H1 (cell line): ENCODE measurements around the gene ZNF639. TPM values are rescaled to one million over a fixed set of nuclear protein-coding genes. Genes with fewer than 3 reads are reported as not detected.

Source experiments
- CHD7 ChIP-seq: fragments of 300-600 bp; sonication (generic); IDR thresholded peaks from 2 replicates; pipeline ENCODE4 v1.7.1; 2012; ENCODE audit warnings: low read length, moderate library complexity, mild to moderate bottlenecking, inconsistent platforms; ENCODE audit not compliant: insufficient replicate concordance
- GTF2F1 ChIP-seq: IDR thresholded peaks from 2 replicates; pipeline ENCODE4 v1.6.1; 2012; ENCODE audit warnings: low read depth, low read length, improper control_type of control experiment, borderline replicate concordance
- SRF ChIP-seq: IDR thresholded peaks from 2 replicates; pipeline ENCODE4 v1.6.1; 2011; ENCODE audit warnings: mild to moderate bottlenecking, low read depth, low read length, moderate library complexity
- SUZ12 ChIP-seq: fragments of 200-600 bp; sonication (generic); IDR thresholded peaks from 2 replicates; pipeline ENCODE4 v1.6.1; 2012; ENCODE audit warnings: mild to moderate bottlenecking, inconsistent platforms, low read length, moderate library complexity, mixed read lengths
- TEAD4 ChIP-seq: IDR thresholded peaks from 2 replicates; pipeline ENCODE4 v1.6.1; 2012; ENCODE audit warnings: low read depth, low read length, inconsistent platforms, mixed read lengths
- YY1 ChIP-seq: IDR thresholded peaks from 2 replicates; pipeline ENCODE4 v1.6.1; 2011; ENCODE audit warnings: low read depth, mild to moderate bottlenecking, low read length
- polyA plus RNA-seq, 7 experiments: library from polyadenylated mRNA; depleted of rRNA in 3 of 7; stranded (reverse) in 5 of 7; unstranded in 2 of 7; fragments of >200 nt in 5 of 7; fragments of 200-250 nt in 2 of 7; gene quantifications; 1 replicate in 5 of 7; 2 replicates in 1 of 7; 4 replicates in 1 of 7; pipeline versions ENCODE4 v1.2.1 to v1.2.3, GENCODE V29; 2011 to 2013; ENCODE audit warnings: missing spikeins in 2 of 7, mixed read lengths in 2 of 7
- total RNA-seq: library from RNA; stranded (reverse); fragmentation: NEBNext Ultra II Directional; extraction: Animal tissue kit (Norgen Biotek cat#: 25700); gene quantifications from 2 replicates; pipeline ENCODE4 v1.2.1, GENCODE V29; 2021

The ZNF639 gene
- total and polyA plus RNA-seq, 2 of the 8 experiments (the other 6 are each of a cell fraction or from before 2014, with no cell fraction given): 9.1 to 41.4 TPM

DNA sequence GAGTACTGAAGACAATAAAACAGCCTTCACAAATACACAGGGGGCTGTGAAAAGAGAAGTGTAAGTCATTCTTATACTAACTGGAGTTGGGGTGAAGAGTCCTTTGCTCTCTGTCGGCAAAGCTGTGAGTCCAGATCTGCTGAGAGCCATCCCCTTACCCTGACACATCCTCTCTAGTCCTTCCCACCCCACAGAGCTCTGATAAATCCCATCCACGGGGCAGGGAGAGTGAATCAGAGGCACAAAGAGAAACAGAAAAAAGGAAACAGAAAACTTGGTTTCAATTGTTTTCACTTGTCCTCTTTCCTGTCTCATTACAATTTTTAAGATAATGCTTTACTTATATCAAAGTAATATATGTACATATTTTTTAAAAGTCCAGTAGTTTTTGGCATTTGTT lies 18.2 kb upstream of the ZNF639 start (continued):
- TF ChIP-seq SUZ12 (no peak), SRF (no peak), GTF2F1 (no peak), YY1 (no peak), TEAD4 (no peak), CHD7 (no peak)
- TF ChIP-seq, all 59 proteins: peak for 0
